ENCODE data around the gene FAM216A.
"Not testable (repeated sequence)": the region's sequence is repeated elsewhere in the genome, so short reads cannot be mapped to it uniquely, and the experiment has no call there.

FAM216A gene, protein sequence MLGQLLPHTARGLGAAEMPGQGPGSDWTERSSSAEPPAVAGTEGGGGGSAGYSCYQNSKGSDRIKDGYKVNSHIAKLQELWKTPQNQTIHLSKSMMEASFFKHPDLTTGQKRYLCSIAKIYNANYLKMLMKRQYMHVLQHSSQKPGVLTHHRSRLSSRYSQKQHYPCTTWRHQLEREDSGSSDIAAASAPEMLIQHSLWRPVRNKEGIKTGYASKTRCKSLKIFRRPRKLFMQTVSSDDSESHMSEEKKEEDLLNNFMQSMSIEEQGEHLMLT

DNA sequence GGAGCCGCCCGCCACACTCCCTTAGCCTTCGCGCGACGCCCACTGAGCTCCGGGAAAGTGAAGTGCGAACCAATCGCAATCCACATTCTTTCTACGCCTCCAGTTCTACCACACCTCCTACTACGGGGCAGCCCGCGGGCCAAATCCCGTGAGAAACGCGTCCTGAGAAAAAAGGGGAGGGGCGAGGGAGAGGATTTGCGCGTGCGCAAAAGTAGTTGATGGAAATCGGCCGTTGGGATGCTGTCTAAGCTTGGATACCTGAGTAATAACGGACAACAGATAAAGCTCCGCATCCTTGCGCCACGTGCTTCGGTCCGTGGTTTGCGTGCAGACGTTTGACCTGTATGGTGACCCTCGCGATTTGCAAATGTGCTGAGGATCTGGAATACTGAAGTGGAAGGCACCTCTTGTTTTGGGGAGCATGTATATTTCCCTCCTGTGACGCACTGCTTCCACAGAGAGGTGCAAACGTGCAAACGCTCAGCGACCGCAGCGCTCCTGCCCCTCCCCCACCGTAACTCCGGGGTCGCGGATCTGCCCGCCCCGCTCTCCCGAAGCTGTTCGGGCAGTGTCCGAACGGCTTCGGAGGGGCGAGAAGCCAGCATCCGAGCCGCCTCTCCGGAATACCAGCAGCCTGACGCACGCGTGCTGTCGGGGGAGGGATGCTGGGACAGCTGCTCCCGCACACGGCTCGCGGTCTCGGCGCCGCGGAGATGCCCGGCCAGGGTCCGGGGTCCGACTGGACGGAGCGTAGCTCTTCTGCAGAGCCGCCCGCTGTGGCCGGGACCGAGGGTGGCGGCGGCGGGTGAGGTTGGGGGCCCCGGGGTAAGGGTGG is at the start of gene FAM216A, which contains the start of gene GPN3:
FAM216A (plus strand) TSS at position 632 of the 835 bp plus-strand sequence; CDS start at position 663, 31 bp downstream.
GPN3 (minus strand) TSS at position 44 of the 835 bp plus-strand sequence. CDS start 54 bp downstream, outside the sequence.
- peak; percentile 96 for DNase-seq

DNA sequence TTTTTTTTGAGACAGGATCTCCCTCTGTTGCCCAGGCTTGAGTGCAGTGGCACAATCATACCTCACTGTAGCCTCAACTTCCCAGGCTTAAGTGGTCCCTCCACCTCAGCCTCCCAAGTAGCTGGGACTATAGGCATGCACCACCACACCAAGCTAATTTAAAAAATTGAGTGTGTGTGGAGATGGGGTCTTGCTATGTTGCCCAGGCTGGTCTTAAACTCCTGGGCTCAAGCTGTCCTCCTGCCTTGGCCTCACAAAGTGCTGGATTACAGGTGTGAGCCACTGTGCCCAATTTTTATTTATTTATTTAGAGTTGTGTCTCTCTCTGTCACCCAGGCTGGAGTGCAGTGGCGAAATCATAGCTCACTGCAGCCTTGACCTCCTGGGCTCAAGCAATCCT is 48.0 kb upstream of the FAM216A start:
- not testable (repeated sequence) for DNase-seq

DNA sequence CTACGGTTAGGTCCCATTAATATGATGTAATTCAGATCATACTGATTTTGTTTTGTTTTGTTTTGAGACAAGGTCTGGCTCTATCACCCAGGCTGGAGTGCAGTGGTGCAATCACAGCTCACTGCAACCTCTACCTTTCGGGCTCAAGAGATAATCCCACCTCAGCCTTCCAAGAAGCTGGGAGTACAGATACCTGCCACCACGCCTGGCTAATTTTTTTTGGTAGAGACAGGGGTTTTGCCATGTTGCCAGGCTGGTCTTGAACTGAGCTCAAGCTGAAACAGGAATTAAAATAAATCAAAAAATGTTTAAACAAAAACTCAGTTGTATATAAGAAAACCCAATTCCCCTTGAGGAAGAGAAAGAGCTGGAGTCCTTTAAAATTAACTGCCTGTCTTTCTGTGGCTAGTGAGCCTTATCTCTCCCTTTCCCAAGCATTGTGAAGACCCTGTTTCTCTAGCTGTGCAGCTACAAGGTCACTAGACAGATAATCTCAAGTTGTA is 47.4 kb upstream of the FAM216A start:
- no peak for DNase-seq

DNA sequence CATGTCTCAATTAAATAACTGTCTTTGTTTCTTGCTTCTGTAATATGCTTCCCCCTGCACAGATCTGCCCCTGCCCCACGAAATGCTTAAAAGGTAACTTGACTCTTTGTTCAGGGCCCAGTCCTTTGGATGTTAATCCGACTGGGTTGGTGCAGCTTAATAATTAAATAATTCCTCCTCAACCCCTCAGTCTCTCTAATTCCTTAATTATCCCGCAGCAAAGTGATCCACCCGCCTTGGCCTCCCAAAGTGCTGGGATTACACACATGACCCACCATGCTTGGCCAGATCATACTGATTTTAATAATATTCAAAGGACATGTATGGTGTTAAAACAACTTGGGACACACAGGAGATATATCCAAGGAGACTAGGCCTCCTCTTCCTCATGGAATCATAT is 46.9 kb upstream of the FAM216A start:
- DNase-seq: no peak

DNA sequence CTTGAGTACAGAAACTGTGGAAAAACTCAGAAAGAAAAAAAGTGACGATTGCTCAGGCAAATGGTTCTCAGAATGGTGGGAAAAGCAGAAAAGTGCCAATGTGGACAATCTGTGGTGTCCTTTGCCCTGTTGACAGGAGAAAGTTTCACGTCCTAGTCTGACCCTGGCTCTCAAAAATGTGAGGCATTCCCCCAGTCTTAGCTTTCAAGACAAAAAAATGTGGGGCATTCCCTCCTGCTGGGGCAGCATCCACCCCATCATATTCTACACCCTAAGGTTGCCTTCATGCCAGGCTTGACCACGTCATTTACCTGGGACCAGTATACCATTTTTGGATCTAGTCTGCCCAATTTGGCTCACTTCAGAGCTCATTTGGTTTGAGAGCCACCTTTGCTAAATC is 44.4 kb upstream of the FAM216A start:
- DNase-seq: no peak

DNA sequence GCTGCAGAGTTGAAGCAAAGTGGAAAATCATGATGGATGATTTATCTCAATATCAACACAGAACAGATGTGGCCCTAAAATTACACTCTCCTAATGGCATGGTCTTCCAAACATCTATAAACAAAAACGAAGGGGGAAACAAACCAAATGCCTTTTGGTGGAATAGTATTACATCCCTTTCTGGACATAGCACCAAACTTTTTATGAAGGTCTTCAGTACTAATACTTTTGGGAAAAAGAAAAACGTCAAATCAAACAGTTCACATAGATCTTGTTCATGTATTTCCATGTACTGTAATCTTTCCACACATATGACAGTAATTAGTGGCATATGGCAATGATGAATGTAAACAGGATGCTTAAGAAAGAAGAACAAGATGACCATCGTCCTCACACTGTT is 42.2 kb upstream of the FAM216A start:
- DNase-seq: no peak

DNA sequence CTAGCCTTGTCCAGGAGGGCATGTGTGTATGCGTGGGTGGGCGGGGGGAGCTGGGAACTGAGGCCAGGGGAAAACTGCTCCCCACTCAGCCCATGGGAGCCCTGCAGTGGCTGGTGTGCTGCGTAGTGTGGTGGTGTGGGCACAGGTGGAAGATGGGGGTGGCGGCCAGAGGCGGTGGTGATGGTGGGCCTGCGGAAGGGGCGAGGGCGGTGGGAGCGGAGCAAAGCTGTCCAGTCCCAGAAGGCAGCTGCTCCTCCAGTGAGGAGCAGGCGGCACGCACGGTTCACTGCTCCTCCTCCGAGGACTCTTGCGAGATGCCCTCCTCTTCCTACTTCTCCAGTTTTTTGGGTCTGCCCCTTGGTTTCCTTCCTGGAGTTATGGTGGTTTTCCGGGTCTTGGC is 39.0 kb upstream of the FAM216A start:
- not testable (repeated sequence) for DNase-seq

DNA sequence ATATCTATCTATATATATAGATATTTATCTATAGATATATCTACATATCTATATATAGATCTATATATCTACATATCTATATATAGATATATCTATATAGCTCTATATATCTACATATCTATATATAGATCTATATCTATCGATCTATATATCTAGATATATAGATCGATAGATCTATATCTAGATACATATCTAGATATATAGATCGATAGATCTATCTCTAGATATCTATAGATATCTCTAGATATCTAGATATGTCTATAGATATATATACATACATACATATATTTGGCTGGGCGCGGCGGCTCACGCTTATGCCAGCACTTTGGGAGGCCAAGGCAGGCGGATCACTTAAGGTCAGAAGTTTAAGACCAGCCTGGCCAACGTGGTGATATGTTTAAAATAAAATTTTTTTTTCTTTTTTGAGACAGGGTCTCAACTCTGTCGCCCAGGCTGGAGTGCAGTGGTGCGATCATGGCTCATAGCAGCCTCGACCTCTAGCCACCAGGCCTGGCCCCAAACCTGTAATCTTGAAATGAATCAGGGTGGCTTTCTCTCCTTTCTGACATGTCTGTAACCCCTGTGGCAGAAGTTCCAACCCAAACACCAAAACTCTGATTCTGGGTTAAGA is 36.6 kb upstream of the FAM216A start:
- peak; percentile 34 for DNase-seq

DNA sequence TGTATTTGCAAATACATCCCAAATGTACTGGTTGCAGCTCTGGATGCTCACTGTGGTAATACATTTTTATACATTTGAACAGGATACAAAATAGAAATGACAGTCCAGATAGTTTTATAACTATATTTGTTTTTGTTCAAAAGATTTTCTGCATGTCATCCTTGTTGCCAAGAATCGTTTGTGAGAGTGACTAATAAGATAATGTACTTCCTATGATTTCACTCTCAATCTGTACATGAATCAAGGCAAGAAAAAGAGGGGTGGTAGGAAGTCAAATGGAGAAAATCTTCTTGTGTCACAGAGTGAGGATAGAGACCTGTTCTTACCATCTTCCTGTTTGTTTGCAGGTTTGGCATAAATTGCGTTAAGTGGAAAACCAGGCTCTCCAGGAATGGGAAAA is 32.4 kb upstream of the FAM216A start:
- DNase-seq: no peak

DNA sequence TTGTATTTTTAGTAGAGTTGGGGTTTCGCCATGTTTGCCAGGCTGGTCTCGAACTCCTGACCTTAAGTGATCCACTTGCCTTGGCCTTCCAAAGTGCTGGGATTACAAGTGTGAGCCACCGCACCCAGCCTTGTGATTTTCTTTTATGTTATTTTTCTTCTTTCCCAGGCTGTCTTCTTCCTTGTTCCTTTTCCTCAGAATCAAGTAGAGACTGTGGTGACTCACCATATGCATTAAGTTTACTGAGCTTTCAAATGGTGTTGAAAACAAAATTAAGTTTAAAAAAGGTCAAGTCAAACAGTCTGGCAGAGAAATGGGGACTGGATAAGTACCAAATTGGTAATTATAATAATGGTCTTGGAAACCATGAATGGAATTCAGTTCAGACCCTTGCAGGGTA is 24.2 kb upstream of the FAM216A start:
- DNase-seq: no peak

DNA sequence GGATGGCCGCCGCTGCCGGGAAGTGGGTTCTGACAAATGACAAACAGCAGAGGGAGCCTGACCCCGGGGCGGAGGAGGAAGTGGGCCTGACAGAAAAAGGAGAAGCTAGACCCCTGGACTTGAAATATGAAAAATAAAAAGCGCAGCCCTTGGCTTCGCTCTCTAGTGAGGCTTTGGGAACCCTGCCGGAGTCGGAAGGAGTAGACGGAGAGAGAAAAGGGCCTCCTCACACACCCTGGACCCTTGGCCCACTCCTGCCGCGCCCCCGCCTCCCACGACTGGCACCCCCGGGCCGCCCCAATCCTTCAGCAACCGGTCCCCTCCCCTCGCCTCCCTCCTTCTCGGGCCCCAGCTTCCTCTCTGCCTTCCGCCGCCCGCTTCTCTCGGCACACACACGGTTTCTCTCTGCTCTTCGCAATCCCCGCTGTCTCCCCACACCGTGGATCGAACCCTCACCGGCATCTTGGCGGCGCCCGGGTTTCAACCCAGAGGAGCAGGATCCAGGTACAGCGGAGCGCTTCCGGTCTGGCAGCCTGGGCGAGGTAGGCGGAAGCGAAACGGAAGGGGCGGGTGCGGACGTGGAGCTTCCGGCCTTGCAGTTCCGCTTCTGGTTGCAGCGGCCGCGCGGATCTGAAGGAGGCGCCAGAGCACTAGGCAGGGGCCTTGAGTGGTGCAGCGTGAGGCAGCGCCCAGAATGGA is 18.7 kb upstream of the FAM216A start, which contains the start of gene ARPC3:
ARPC3 (minus strand) TSS at position 539 of the 699 bp plus-strand sequence; CDS start at position 462, 77 bp downstream.
- DNase-seq: peak; percentile 95

DNA sequence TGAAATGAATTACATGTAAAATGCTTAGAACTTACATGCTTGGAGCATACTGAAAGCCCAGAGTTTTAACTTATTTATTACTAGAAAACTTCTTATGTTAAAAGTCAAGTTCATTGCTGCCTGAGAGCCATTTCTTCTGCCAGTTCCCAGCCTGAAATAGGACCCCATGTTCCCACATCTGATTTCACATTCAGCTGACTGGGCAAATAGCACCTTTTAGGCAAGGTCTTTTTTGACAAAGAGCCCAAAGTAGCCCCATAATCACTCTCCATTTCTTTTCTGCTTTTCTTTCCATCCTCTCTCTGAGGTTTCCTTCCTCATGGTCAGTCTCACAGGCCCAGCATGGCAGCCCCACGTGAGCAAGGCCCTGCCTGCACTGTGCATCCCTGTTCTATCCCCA is 17.4 kb upstream of the FAM216A start:
- DNase-seq: no peak

DNA sequence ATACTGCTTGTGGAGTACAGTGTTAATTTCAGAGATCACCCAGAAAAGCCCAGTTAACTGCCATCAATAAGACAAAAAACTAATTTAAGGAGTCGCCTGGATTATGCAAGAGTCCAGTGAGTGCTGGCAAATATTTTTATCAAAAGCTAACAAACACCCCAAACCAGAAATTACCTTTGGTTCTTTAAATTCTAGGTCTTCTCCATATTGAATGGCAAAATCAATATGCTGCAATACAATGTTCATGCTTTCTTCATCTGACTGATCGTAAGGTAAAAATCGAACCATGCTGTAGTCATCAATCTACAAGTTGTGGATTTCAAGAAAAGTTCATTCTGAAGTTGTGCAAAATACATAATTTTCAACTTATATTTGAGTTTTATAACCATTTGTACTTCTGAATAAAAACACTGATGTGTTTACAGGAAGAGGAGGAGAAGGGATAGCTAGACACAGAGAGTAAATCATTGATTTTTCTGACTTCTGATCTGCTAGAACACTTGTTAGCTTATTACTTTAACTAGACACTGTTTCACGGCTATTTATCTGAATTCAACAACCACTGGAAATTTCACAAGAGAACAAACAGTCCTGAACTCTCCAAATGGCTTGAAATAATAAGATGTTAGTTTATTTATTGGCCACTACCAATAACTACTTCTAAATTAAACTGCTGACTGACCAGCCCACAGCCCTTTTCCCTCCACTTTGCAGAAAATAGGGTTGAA is 14.9 kb upstream of the FAM216A start:
- DNase-seq: no peak

DNA sequence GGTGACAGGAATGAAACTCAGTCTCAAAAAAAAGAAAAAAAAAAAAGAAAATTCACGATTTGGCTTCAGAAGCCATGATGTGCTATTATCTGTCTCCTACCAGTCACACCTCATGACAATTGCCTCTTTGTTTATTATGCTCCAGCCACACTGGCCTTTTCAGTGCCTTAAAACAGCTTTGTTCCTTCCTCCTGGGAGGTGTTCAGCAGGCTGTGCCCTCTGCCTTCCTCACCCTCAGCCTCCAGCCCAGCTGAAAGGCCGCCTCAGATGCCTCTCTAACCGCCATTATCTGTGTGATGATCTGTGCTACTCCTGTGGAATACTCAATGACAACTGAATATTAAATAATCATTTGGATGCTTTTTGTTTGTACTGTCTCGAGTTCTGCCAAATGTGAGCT is 9.9 kb upstream of the FAM216A start:
- no peak for DNase-seq

DNA sequence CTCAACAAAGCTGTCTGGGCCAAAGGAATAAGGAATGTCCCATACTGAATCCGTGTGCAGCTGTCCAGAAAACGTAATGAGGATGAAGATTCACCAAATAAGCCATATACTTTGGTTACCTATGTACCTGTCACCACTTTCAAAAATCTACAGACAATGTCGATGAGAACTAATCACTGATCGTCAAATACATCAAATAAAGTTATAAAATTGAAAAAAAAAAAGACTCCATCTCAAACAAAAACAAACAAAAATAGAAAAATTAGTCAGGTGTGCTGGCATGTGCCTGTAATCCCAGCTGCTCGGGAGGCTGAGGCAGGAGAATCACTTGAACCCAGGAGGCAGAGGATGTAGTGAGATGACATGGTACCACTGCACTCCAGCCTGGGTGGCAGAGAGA is 7.5 kb upstream of the FAM216A start:
- not testable (repeated sequence) for DNase-seq

DNA sequence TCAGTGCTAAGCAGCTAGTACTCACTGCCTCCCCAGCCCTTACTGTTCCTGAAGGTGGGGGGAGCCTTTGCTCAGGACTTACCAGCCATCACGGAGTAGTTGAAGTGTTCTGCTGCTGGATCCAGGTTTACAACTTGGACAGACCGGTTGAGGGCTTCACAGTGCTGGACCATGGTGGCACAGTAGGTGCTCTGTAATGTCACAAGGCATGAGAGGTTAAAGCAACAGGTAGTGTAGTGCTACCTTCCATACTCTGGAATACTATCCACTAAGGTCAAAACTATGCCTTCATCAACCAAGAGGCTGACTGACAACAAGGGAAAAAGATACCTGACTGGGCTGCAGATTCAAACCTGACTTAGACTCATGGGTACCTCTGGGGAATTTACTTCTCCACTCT is 3.6 kb upstream of the FAM216A start:
- DNase-seq: no peak

DNA sequence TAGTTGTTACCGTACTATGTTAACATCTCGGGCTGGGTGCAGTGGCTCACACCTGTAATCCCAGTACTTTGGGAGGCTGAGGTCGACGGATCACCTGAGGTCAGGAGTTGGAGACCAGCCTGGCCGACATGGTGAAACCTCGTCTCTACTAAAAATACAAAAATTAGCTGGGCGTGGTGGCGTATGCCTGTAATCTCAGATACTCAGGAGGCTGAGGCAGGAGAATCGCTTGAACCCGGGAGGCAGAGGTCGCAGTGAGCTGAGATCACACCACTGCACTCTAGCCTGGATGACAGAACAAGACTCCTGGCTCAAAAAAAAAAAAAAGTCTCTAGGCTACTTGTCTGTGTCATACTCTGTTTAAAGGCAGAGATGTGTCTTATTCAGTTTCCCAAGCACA is 2.9 kb upstream of the FAM216A start:
- not testable (repeated sequence) for DNase-seq

DNA sequence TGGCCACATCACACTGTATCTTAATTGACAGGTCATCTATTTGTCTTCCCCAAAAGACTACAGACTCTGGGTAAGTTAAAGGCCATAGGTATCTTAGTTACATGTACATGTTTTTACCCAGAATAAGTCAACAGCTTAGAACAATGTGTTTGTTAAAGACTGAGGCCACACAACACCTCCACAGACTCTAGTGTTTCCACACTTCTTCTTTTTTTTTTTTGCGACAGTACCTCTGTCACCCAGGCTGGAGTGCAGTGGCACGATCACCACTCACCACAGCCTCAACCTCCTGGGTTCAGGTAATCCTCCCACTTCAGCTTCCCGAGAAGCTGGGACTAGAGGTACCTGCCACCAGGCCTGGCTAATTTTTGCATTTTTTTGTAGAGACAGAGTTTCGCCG is 1.9 kb upstream of the FAM216A start:
- DNase-seq: no peak

DNA sequence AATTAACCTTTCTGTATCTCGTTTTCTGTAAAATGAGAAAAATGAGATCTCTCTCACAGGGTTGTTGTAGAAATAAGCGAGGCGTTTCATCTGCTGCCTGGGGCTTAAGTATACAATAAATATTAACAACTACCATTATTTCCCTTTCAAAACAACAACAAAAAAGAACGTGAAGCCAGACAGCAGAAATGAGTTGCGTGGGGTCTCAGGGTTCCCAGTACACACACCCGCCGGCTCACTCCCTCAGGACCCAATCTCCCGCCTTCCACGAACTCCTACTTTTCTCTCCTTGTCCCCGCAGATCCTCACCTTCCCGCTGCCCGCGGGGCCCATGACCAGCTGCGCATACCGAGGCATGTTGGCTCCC is 815 bp upstream of the FAM216A start:
- no peak for DNase-seq

DNA sequence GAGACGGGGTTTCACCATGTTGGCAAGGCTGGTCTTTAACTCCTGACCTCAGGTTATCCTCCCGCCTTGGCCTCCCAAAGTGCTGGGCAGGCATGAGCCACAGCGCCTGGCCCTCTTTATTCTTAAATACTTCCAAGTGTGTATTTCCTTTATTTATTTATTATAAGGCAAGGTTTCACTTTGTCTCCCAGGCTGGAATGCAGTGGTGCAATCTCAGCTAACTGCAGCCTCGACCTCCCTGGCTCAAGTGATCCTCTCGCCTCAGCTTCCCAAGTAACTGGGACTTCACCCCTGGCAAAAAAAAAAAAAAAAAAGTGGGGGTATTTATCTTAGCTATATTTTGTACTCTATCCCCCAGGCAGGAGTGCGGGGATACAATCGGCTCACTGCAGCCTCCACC is 6.8 kb downstream of the FAM216A start:
- DNase-seq: no peak

DNA sequence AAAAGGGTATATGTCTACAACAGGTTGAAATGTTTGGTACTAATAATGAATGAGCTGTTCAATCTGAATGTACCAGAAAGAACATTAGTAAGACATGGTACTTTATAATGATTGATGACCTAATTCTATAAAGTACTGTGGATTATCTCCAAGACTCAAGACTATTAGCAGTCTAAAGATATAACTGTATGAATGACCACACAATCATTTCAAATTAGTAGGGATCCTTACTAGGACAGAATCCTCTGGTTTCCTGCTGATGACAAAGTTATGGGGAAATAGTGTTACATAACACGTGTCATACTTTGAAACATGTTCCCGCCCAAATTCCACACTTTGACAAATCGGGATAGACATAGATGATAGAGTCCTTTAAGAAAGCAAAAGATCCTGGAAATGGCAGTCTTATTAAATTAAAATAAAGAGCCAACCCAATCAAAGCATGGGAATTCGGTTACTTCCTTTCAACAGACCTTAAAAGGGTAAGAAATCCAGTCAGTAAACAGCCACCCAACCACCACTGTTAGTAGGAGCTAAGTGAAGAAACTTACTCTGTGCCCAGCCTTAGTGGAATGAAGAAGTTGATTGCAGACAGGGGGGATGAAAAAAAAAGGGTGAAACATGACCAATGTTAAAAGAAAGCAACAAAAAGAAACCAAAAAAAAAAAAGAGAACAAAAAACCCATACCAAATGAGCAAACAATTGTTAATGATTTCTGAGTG is 30.5 kb downstream of the FAM216A start:
- no peak for DNase-seq

DNA sequence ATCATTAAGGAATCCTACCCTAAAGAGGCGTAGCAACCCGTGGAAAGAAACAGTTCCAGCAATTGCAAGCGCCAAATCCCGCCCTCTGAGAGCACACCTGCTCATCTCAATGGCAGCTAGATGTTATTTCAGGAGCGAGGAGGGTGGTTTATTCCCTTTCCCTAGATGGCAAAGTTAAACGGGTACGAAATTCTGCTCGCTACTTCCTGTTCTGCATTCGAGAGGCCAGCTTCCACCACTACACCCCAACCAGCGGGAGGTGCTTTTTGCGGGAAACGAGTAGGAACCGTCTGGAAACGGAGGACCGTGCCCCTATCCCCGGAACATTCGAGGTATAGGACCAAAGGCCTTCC is 32.7 kb downstream of the FAM216A start:
- DNase-seq: no peak

Measured in stimulated activated CD8-positive, alpha-beta memory T cell treated with anti-CD3 and anti-CD28 coated beads, Interleukin-4, amount 100 ng/mL, for 48 hours (primary cell).